ENCODE data around the gene IGSF21. TPM values are rescaled to one million over a fixed set of nuclear protein-coding genes. Genes with fewer than 3 reads are reported as not detected.
"Not testable (repeated sequence)": the region's sequence is repeated elsewhere in the genome, so short reads cannot be mapped to it uniquely, and the experiment has no call there.

Gene IGSF21
- total RNA-seq, 2 experiments from 2014 or later, result not detected

DNA sequence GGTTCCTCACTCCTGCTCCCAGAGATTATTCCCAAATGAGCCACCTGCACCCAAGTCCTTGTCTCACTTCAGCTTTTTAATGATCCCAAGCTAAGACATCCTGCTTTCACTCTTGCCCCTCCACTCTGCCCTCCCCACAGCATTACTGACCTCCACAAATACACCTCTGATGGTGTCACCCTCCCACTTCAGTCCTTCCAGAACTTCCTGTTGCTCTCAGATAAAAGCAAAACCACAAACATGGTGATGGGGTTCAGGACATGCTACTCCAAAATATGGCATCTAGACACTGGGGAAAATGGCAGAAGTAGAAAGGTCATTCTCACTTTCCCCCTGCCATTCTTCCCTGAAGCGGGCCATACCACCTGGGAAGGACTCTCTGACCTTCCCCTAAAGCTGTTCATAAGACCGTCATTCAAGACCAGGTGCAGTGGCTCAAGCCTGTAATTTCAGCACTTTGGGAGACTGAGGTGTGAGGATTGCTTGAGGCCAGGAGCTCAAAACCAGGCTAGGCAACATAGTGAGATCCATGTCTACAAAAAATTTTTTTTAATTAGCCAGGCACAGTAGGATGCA, 307.4 kb downstream of the IGSF21 start:
- intact Hi-C loops (cut with micrococcal nuclease), result no loop called here
- CTCF ChIA-PET, result no interaction called here
- ATAC-seq, result no peak

DNA sequence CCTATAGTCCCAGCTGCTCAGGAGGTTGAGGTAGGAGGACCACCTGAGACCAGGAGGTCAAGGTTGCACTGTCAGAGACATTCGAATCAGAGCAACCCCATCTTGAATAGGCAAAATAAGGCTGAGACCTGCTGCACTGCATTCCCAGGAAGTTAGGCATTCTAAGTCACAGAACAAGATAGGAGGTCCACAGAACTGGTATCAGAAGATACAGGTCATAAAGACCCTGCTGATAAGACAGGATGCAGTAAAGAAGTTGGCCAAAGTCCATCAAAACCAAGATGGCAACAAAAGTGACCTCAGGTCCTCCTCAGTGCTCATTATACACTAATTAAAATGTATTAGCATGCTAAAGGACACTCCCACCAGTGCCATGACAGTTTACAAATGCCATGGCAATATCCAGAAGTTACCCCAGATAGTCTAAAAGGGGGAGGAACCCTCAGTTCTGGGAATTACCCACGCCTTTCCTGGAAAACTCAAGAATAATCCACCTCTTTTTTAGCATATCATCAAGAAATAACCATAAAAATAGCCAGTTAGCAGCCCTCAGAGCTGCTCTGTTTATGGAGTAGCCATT, 307.9 kb downstream of the IGSF21 start:
- TF ChIP-seq, protein P1, sequence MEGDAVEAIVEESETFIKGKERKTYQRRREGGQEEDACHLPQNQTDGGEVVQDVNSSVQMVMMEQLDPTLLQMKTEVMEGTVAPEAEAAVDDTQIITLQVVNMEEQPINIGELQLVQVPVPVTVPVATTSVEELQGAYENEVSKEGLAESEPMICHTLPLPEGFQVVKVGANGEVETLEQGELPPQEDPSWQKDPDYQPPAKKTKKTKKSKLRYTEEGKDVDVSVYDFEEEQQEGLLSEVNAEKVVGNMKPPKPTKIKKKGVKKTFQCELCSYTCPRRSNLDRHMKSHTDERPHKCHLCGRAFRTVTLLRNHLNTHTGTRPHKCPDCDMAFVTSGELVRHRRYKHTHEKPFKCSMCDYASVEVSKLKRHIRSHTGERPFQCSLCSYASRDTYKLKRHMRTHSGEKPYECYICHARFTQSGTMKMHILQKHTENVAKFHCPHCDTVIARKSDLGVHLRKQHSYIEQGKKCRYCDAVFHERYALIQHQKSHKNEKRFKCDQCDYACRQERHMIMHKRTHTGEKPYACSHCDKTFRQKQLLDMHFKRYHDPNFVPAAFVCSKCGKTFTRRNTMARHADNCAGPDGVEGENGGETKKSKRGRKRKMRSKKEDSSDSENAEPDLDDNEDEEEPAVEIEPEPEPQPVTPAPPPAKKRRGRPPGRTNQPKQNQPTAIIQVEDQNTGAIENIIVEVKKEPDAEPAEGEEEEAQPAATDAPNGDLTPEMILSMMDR (IDR thresholded peaks at IDR 0.05), result no peak
- Mint-ChIP-seq H3K27me3 (peaks cover 9% of the 10 kb centered on the region), H3K4me1 (ENCODE audit: low read depth) (no peaks in the 10 kb centered on the region), H3K27ac (no peak overlapping the region), H3K9me3 (peaks cover 12% of the 10 kb centered on the region), H3K4me3 (no peak overlapping the region), H3K36me3 (ENCODE audit: low read depth) (no peaks in the 10 kb centered on the region)
- POLR2A ChIA-PET, result no interaction called here
- CTCF ChIA-PET, result no interaction called here
- no peak for ATAC-seq
- DNase-seq, result no peak
- intact Hi-C loops (cut with micrococcal nuclease), result no loop called here

More for the DNA sequence above, 307.4 kb downstream of the IGSF21 start:
- Mint-ChIP-seq H3K27ac (no peak overlapping the region), H3K4me3 (no peak overlapping the region), H3K27me3 (peaks cover 9% of the 10 kb centered on the region), H3K36me3 (ENCODE audit: low read depth) (no peaks in the 10 kb centered on the region), H3K4me1 (ENCODE audit: low read depth) (no peaks in the 10 kb centered on the region), H3K9me3 (peaks cover 12% of the 10 kb centered on the region)
- TF ChIP-seq, protein P1 (IDR thresholded peaks at IDR 0.05), result no peak
- POLR2A ChIA-PET, result no interaction called here
- DNase-seq, result no peak

DNA sequence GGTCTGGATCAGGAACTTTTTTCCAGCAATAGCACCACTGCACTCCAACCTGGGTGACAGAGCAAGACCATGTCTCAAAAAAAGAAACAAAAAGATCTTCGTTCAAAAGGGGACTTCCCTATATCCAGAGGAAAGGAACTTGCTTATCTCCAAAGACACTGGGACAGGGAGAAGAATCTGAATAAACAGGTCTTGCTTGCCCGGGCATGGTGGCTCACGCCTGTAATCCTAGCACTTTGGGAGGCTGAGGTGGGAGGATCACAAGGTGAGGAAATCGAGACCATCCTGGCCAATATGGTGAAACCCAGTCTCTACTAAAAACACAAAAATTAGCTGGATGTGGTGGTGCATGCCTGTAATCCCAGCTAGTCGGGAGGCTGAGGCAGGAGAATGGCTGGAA, 308.5 kb downstream of the IGSF21 start:
- DNase-seq, result not testable (repeated sequence)

DNA sequence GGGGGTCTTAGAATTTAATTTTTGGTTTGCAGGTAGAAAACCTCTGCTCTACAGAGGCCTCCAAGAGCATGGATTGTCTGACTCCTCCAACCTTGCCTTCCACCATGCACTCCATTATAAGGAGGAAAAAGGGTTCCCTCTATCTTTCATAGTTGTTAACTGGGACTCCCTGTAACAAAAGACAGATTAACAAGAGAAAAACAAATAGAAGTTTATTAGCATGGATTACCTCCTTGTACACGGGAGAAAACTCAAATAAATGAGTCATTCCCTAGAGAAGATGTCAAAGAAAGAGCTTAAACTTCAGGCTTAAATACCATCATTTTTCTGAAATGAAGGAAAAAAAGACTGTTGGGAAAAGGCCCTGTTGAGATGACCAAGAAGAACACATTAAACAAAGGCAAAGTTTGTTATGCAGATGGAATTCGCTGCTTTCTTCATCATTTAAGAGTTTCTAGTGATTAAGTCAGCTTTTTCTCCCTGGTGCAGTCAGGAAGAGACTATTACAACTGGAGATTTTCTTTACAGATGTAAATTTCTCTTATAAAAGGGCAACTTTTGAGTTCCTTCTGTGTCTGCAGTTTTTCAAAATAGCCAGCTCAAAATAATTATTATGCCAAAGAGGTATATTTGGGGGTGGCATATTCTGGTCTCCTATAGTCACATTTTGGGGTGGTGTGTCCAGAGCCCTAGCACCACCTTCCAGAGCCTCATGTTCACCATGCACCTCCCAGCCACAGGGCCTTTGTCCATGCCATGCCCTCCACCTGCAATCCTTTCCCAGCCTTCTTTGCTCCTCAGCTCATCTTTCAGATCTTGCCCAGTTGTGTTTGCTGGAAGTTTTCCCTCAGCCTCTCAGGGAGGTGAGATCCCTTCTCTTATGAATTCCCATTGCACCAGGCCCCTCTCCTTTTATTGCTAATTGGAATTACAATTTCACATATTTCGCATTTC, 310.0 kb downstream of the IGSF21 start:
- H3K4me1 Mint-ChIP-seq (ENCODE audit: low read depth), result no peaks in the 10 kb centered on the region

More for the DNA sequence above, 308.5 kb downstream of the IGSF21 start:
- H3K4me1 Mint-ChIP-seq (ENCODE audit: low read depth); ATAC-seq; intact Hi-C loops (cut with micrococcal nuclease); CTCF ChIA-PET; H3K4me3 Mint-ChIP-seq; H3K27ac Mint-ChIP-seq; H3K36me3 Mint-ChIP-seq (ENCODE audit: low read depth); POLR2A ChIA-PET: not testable (repeated sequence)
- Mint-ChIP-seq H3K9me3 (peaks cover 12% of the 10 kb centered on the region), H3K27me3 (peaks cover 11% of the 10 kb centered on the region)

DNA sequence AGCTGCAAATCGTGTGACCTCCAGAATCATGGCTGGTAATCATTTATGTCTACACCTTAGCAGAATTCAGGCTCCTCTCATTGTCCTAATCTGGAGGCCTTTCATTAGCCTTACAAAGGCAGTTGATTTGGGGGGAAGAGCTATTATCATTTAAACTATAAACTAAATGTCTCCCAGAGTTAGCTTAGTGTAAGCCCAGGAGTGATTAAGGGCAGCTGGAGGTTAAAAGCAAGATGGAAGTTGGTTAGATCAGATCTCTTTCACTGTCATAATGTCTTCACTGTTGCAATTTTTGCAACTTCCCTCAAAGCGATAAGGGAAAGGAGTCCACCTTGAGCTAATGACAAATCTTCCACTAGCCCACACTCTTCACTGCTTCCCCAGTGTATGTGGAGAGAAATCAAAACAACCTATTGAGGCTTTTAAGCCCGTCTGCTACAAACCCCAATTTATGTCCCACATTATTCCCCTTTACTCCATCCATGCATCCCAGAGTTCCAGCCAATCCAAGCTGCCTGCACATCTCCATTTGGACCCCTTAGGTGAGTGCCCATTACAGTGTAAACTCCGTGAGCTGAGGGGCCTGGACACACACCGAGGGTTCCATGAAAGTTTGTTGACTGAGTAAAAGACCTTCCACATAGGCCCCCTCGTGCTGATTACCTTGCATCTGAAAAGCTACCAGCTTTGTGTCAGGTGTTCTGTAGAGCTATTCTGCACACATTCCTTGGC, 311.7 kb downstream of the IGSF21 start:
- H3K36me3 Mint-ChIP-seq (ENCODE audit: low read depth), result no peaks in the 10 kb centered on the region
- no peak overlapping the region for H3K4me3 Mint-ChIP-seq
- intact Hi-C loops (cut with micrococcal nuclease), result no loop called here
- H3K9me3 Mint-ChIP-seq, result no peaks in the 10 kb centered on the region
- CTCF ChIA-PET, result no interaction called here
- H3K4me1 Mint-ChIP-seq (ENCODE audit: low read depth), result no peaks in the 10 kb centered on the region
- DNase-seq, result no peak
- no peak for ATAC-seq
- no peak overlapping the region for H3K27ac Mint-ChIP-seq
- TF ChIP-seq, protein P1 (IDR thresholded peaks at IDR 0.05), result no peak
- peaks cover 10% of the 10 kb centered on the region for H3K27me3 Mint-ChIP-seq
- POLR2A ChIA-PET, result no interaction called here

More for the DNA sequence above, 310.0 kb downstream of the IGSF21 start:
- H3K4me3 Mint-ChIP-seq, result no peak overlapping the region
- no peaks in the 10 kb centered on the region for H3K36me3 Mint-ChIP-seq (ENCODE audit: low read depth)
- ATAC-seq (no peak), DNase-seq (no peak)
- H3K27ac Mint-ChIP-seq, result no peak overlapping the region
- ChIA-PET CTCF (interaction anchor here (0.8 kb wide), 1 partner anchor 10 kb away, joined by 3 read pairs; no protein-coding TSS in a partner anchor), POLR2A (no interaction called here)
- peaks cover 6% of the 10 kb centered on the region for H3K9me3 Mint-ChIP-seq
- H3K27me3 Mint-ChIP-seq, result peaks cover 14% of the 10 kb centered on the region
- intact Hi-C loops (cut with micrococcal nuclease), result no loop called here
- TF ChIP-seq, protein P1 (IDR thresholded peaks at IDR 0.05), result no peak

Measured in activated CD8-positive, alpha-beta T cell treated with anti-CD3 and anti-CD28 coated beads for 36 hours (primary cell).